Muscle of back (tissue), 11 donors: ENCODE results near the gene C6orf62. TPM values are rescaled to one million over a fixed set of nuclear protein-coding genes. Genes with fewer than 3 reads are reported as not detected.
"Not testable (repeated sequence)": the region's sequence is repeated elsewhere in the genome, so short reads cannot be mapped to it uniquely, and the experiment has no call there.

ENCODE experiments used
- DNase-seq, 3 donors: peaks; one replicate each; pipeline versions ENCODE4 v3.0.0 to v3.0.0-alpha.2; 2013
- polyA plus RNA-seq, 10 donors: library from polyadenylated mRNA; unstranded; fragments of 120-200 nt; gene quantifications; one replicate each; pipeline ENCODE4 v1.2.1, GENCODE V29; 2013; ENCODE audit not compliant: insufficient read length in 10 of 10

Gene C6orf62
- polyA plus RNA-seq, 10 donors, result 81.6 to 95.0 (median 88.4) TPM

- DNase-seq, result no peak
Measured at GRCh38 chr6:24744911-24745310, 26.0 kb upstream of the C6orf62 start.

GRCh38 chr6:24743944-24744335 is 25.0 kb upstream of the C6orf62 start:
- no peak for DNase-seq

GRCh38 chr6:24743265-24743943 is 24.4 kb upstream of the C6orf62 start:
- DNase-seq, result peak; percentile 16 to 91 (median 19)

GRCh38 chr6:24742216-24742738 is 23.3 kb upstream of the C6orf62 start:
- DNase-seq, result no peak

DNA sequence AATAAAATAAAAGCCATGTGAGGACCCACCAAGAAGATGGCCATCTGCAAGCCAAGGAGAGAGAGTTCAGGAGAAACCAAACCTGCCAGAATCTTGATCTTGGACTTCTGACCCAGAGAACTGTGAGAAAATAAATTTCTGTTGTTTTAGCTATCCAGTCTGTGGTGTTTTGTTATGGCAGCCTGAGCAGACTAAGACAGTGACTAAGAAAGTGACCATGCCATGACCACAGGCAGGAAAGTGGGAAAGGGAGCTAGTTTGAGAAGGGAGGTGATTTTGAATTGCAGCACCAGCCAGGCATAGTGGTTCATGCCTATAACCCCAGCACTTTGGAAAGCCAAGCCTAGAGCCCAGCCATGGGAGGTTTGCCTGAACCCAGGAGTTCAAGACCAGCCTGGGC is 21.9 kb upstream of the C6orf62 start:
- no peak for DNase-seq

- no peak for DNase-seq
Measured at GRCh38 chr6:24738741-24739140, 19.8 kb upstream of the C6orf62 start.

- DNase-seq, result not testable (repeated sequence)
Measured at GRCh38 chr6:24734710-24735109, 15.8 kb upstream of the C6orf62 start.

GRCh38 chr6:24734166-24734565 is 15.2 kb upstream of the C6orf62 start:
- no peak for DNase-seq

DNA sequence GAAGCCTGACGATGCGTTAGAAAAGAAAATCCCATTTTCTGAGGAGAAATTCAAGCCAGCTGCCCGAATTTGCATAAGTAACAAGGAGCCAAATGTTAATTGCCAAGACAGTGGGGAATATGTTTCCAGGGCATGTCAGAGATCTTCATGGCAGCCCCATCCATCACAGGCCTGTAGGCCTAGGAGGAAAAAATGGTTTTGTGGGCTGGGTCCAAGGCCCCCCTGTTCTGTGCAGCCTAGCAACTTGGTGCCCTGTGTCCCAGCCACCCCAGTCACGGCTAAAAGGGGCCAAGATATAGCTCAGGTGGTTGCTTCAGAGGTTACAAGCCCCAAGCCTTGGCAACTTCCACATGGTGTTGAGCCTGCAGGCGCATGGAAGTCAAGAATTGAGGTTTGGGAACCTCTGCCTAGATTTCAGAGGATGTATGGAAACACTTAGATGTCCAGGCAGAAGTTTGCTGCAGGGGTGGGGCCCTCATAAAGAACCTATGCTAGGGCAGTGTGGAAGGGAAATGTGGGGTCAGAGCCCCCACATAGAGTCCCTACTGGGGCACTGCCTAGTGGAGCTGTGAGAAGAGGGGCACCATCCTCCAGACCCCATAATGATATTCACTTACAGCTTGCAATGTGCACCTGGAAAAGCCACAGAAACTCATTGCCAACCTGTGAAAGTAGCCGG is 12.6 kb upstream of the C6orf62 start:
- not testable (repeated sequence) for DNase-seq

DNA sequence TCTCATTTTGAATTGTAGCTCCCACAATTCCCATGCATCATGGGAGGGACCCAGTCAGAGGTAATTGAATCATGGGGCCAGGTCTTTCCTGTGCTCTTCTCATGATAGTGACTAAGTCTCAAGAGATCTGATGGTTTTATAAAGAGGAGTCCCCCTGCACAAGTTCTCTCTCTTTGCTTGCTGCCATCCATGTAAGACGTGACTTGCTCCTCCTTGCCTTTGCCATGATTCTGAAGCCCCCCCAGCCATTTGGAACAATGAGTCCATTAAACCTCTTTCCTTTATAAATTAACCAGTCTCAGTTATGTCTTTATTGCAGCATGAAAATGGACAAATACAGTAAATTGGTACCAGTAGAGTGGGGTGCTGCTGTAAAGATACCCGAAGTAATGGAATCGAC is 11.7 kb upstream of the C6orf62 start:
- DNase-seq, result not testable (repeated sequence)

- DNase-seq, result no peak
Measured at GRCh38 chr6:24723270-24723669, 4.3 kb upstream of the C6orf62 start.

- DNase-seq, result no peak
Measured at GRCh38 chr6:24721461-24722215, 2.7 kb upstream of the C6orf62 start.

GRCh38 chr6:24720604-24721460 is 1.9 kb upstream of the C6orf62 start:
- peak; percentile 100 for DNase-seq

GRCh38 chr6:24720131-24720603 is 1.2 kb upstream of the C6orf62 start:
- peak; percentile 43 to 88 (median 72) for DNase-seq

DNA sequence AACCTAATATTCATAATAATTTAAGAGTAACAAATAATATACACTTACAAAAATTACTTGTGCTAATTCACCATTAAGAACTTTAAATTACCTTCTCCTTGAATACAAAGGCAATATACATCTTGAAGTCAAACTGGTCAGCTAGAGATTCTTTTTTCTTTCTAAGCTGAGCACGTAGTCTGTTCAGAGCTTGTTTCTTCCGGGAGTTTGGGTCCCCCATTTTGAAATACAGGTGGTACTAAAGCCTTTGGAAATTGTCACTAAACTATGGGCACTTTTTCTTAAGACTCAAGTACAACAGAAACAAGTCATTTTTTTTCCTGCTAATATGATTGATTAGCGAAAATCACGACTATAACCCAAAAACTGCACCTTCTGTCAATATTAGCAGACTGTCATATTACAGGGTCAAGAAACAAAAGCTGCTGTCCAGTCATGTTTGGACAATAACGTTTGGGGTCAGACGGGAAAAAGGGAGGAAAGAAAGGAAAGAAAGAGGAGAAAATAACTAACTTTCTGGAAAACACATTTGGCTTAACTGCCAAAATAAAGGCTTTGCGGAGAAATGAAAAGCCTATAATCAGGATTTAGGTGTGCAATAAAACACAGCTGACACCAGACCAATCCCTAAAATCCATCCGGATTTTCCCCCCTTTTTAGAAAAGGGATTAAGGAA is 367 bp downstream of the C6orf62 start:
- peak in 1 of 3 donors; percentile 27 for DNase-seq

- not testable (repeated sequence) for DNase-seq
Measured at GRCh38 chr6:24716602-24717148, 2.3 kb downstream of the C6orf62 start.

GRCh38 chr6:24710519-24711303 is 8.2 kb downstream of the C6orf62 start:
- no peak for DNase-seq

- DNase-seq, result no peak
Measured at GRCh38 chr6:24709014-24709711, 9.8 kb downstream of the C6orf62 start.

DNA sequence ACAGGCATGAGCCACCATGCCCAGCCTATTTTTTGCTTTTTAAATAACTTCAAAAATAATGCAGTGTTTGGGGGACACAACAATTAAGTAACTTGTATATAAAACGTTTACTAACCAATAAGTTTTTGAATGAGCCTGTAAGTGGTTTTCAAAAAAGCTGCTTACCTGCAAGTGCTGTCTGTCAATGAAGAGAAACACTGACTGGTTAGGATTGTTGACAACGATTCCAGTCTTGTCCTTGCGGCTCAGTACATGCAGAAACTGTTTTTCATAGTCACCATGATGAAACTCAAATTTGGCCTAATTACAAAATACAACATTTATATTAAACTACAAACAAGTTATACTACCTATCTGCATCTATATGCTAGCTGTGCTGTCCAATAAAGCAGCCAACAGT is 10.3 kb downstream of the C6orf62 start:
- no peak for DNase-seq
